ENCODE results near the gene PPP2R5C.
A peak's percentile ranks its signal among the peaks of the same experiment; 100 is the strongest.

PPP2R5C gene

GRCh38 chr14:101873076-101873825 lies 111.7 kb downstream of the PPP2R5C start:
- no peak for DNase-seq

DNA sequence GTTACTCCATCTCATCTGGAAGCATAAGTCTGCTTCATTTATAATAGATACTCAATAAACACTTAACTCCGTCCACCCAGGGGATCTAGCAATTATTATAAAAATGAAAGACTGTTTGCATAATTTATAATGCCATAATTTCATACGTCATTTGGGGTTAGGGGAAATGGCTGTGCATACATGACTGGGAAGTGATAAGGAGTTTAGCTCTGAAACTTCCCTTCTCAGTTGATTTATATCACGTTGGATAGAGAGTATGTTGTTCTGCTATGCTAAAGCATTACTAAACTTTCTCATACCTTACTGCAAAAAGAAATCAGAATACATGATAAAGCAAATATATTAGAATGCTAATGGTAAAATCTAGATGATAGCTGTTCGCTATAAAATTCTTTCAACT lies 112.5 kb downstream of the PPP2R5C start:
- no peak for DNase-seq

- DNase-seq, result no peak
Observed at GRCh38 chr14:101875041-101875726, 113.7 kb downstream of the PPP2R5C start.

- DNase-seq, result no peak
Observed at GRCh38 chr14:101875727-101876554, 114.4 kb downstream of the PPP2R5C start.

DNA sequence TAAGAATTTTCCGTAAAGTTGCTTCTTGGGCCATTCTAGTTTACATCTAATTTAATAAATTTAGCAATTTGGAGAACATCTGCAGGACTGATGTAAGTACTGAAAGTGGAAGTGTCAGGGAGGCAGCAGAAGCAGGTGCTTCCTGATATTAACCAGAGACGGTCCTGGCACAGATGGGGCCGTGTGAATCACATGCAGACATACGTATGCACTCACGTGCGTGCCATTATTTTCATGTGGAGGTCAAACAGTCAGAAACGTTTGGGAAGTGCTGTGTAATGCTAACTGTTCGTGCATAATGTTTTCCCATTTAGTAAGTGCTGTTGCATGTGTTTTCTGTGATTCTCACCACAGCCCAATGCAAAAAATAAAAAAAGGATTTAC lies 115.0 kb downstream of the PPP2R5C start:
- DNase-seq, result no peak

DNA sequence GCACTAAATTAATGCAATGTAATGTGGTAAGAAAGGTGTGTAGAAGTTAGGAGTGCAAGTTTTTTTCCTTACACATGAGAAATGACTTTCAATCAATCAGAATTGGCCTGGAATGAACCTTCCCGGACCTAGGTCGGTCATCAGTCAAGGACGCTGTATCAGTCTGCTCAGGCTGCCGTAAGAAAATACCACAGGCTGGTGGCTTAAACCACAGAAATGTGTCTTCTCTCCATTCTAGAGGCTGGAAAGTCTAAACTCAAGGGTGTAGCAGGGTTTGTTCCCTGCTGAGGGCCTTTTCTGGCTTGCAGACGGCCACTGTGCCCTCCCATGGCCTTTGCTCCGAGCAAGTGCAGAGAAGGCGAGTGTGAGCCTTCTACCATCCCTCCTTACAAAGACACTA lies 116.3 kb downstream of the PPP2R5C start:
- no peak for DNase-seq

DNA sequence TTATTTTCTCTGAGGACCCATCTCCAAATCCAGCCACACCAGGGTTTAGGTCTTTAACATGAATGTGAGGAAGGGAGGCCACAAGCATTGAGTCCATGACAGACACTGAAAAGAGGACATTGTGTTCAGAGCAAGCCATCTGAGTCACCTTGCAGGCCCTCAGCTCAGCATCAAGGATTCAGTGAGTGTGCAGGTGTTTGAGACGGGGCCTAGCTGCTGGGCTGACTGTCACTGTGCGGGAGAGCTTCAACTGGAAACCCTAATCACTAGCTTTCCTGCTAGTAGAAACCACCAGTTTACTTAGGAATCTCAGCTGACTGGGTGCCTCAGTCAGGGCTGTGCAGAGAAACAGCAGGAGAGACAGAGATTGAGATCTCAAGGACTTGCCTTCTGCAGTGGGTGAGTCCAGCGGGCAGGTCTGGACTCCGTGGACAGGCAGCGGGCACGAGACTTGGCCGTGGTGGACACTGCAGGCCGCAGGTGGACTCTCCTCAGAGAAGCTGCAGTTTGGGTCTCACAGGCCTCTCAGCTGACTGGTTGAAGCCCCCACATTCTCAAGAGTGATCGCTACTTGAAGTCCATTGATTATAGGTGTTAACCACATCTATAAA lies 116.8 kb downstream of the PPP2R5C start:
- no peak for DNase-seq

- no peak for DNase-seq
Observed at GRCh38 chr14:101878822-101879528, 117.5 kb downstream of the PPP2R5C start.

DNA sequence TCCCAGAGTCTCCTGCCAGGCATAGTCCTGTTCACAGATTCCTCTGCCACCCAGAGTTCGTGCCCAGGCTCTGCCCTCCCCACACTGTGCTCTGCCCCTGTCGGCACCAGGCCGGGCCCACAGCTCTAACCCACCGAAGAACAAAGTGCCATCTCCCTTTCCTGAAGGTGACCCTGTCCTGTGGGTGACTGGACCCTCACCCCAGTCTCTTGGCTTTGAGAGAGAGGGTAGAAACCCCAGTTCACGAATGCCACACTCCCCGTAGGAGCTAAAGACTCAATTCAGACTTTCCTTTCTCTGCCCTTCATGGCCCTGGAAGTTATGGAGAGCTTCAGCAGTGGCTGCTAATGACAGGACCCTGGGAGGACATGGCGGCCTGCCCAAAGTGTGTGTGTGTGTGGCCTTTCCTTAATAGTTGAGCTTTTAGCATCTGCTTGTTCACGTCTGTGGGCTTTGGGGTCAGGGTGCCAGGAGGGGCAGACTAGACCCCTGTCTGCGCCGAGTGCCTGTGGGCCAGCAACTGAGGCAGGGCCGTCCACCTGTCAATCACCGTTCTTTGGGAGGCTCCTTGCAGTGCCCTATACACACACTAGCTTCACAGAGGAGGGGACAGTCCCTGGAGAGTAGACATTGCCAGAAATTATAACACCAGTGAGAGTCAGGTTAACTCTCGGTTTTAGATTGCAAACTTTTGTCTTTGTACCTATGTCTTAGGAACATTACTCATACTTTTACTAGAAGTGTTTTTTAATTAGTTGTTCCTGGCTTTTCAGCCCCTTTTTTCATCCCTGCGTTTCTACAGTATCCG lies 118.2 kb downstream of the PPP2R5C start:
- DNase-seq, result no peak

- DNase-seq, result no peak
Observed at GRCh38 chr14:101881426-101881825, 119.9 kb downstream of the PPP2R5C start.

GRCh38 chr14:101882141-101882935 lies 120.8 kb downstream of the PPP2R5C start:
- DNase-seq, result no peak

DNA sequence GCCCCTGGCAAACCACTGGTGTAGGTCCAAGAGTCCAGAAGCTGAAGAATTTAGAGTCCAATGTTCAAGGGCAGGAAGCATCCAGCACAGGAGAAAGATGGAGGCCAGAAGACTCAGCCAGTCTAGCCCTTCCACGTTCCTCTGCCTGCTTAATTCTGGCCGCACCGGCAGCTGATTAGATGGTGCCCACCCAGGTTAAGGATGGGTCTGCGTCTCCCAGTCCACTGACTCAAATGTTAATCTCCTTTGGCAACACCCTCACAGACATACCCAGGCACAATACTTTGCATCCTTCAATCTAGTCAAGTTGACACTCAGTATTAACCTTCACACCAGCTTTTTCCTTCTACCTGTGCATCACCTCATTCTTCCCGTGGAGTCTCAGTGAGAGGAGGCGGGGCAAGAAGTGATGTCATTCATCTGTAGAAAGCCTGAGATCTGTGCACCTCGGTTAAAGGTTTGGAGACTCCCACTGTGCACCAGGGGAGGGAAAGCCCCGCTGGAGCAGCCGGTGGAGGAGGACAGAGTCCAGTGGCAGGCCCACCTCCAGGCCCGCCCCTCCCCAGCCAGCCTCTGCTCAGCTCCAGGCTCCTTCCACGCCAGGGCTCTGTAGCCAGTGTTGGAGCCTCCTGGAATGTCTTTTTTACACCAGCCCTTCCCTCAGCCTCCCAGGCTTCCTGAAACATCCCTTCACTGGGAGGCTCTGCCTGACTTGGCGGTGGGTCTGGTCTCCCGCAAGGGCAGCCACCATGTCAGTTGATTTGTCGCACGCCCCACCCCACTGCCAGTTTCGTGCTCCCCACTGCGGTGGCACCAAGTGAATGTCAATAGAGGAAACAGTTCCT lies 122.8 kb downstream of the PPP2R5C start:
- DNase-seq, result no peak

GRCh38 chr14:101884934-101885576 lies 123.5 kb downstream of the PPP2R5C start:
- DNase-seq, result no peak

DNA sequence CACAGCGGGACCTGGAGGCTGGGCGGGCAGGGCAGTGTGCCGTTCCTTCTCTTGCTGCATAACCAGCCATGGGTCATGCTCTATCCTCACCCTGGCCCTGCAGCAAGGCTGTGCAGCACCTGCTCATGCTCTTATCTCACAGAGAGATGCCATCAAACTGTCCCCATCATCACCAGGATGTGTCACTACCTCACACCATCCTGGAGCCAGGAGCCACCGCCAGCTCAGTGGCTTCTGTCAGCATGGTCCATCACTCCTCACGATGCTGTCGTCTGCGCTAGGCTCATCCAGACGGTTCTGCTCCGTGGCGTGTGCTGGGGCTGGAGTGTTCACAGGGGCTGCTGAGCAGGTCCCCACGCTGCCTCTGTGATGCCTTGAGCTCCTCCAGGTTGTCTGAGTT lies 125.7 kb downstream of the PPP2R5C start:
- no peak for DNase-seq

DNA sequence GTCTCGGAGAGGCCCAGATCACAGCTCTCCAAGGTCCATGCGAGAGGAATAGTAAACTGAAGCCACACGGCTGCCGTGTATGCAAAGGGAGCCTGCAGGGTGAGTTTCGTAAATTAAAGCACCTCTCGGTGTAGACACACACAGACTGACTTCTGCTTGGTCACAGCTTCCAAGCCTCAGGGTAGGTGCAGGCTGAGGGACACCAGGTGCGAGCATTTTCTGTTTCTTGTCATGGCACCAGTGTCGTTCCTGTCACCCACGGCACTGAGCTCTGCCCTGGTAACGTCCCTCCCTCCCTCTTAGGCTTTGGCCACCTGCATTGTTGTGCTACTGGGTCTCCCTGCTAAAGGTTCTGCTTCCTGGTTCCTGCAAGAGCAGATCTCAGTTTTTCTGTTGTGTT lies 126.7 kb downstream of the PPP2R5C start:
- DNase-seq, result no peak

DNA sequence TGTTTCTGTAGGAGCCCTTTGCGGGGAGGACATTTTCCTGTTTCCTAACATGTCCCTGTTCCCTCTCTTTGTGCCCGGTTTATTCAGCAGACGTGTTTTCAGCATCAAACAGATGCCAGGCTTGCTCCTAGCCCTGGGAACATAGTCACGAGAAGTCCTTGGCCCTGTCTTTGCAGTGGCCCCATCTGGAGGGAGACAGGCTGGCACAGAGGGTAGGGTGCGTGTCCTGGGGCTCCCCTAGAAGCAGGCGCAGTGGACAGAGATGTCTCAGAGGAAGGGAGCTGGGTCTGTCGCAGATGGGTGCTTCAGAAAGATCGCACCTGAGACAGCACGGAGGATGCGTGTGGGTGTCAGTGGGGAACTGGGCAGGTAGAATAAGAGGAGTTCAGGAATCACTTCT lies 127.9 kb downstream of the PPP2R5C start:
- peak; percentile 48 for DNase-seq

DNA sequence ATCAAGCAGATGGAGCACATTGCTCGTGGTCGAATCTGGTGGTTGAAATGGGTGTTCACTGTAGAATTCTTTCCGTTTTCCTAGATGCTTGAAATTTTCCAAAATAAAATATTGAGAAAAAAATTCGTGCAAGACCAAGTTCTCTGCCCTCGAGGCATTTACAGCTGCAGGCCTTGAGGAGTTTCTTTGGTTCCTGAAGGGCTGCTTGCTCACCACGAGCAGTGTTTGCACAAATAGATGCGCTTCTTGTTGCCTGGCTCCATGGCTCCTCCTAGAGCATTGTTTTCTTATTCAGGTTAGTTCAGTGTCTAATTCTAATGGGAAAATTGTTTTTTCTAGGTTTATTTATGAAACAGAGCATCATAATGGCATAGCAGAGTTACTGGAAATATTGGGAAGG lies 128.4 kb downstream of the PPP2R5C start:
- peak; percentile 60 for DNase-seq

DNA sequence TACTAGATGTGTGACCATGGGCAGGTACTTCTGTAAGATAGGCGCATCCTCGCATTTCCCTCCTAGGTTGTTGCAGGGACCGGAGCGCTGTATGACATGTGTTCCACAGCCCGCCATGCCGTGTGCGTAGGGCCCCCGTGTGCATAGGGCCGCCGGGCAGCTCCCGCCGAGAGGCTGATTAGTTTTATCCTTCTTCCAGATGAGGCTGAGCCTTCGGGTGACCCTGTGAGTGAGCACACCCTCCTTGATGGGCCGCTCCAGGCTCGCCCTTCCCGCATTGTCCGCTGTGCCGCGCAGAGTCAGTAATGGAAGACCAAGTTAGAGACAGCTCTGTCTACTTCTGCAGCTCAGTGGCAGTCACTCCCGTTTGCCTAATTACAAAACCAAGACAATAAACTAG lies 130.0 kb downstream of the PPP2R5C start:
- DNase-seq, result no peak

- no peak for DNase-seq
Observed at GRCh38 chr14:101893759-101894158, 132.2 kb downstream of the PPP2R5C start.
